ENCODE results near the gene HEYL.

The HEYL gene

DNA sequence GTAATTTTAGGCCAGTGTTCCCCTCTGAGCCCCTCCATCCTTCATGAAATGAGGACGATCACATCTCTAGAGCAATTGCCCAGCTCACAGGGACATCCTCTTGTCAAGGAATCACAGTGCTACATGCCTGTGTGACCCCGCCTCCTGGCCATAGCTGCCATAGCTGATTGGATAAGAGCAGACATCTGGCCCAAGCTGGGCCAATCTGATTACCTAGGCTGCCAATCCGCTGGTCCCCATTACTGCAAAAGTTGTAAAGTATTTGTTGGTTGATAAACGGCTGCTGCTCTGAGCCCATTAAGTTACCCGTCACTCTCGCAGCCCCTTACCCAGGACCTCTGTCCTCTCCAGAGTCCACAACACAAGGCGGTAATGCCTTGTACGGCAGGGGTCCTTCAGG lies 24.1 kb upstream of the HEYL start:
- DNase-seq: no peak

DNA sequence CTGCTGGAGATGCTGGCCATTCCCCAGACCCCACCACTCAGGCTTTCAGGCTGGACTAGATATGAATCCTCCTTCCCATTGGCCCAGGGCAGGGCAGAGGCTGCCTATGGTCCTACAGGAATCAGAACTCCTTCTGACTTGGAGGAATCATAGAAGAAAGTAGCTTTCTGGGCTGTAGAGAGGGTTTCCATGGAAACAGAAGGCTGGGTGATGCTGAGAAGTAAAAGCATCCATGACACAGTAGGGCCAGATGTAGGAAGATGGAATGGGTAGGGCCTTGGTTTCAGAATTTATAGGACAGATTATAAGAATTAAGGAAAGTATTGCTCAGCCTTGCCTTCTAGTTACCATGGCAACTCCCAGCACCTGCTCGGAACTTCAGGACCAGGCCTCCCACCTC lies 23.4 kb upstream of the HEYL start:
- DNase-seq: no peak

DNA sequence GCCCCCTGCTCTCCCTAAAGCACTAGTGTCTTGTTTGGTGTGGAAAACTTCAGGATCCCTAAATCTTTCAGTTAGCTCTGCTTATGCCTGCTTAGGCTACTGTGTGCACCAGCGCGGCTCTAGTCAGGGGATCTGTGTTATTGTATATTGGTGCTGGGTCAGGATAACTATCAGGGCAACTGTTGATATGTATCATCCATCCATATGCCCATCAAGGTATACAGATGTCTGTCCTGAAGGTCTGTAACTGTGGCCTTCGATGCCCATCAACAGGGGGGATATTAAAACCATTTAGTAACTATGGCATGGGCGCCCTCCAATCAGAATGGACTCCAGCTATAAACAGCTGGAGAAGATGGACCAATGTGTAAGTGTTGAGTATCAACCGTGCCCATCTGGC lies 20.1 kb upstream of the HEYL start:
- no peak for DNase-seq

DNA sequence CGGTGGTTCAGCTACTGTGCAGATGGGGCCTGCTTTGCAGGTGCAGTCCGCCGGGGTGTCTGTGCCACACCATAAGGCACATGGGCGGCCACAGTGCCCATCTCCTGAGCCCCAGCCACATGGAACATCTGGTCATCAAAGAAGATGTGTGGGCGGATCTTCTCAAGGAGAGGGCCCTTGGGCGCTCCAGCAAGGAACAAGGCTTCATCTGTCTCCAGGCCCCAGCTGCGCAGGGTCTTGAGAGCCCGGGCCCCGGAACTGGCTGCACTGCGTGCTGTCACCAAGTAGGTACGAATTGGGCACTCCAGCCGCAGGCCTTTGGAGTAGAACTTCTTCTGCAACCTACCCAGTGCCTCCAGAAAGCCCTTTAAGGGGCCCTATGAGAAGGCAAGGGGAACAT lies 19.7 kb upstream of the HEYL start:
- DNase-seq: no peak

DNA sequence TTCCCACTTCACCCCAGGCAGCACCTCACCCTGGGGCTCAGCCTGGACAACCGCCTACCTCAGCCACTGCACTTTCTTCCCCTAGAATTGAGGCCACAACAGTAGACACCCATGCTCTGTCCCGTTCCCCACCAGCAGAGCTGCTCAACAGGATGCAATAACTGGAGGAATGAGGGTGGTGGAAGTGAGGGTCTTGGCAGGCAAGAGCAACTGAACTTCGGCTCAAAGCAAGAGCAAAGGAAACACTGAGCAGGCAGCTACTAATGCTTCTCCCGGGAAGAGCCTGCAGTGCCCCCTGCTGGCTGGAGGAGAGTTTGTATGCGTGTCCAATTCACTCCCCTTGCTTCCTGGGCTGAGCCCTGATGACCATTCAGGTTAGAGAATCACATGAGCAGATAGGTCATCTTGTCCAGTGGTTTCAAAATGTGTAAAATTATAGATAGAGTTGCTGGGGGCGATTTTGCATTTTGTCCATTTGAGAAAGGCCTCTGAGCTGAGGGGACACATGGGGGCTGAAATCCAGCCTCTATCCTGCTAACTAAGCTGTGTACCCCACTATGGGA lies 18.6 kb upstream of the HEYL start:
- peak; percentile 77 for DNase-seq

DNA sequence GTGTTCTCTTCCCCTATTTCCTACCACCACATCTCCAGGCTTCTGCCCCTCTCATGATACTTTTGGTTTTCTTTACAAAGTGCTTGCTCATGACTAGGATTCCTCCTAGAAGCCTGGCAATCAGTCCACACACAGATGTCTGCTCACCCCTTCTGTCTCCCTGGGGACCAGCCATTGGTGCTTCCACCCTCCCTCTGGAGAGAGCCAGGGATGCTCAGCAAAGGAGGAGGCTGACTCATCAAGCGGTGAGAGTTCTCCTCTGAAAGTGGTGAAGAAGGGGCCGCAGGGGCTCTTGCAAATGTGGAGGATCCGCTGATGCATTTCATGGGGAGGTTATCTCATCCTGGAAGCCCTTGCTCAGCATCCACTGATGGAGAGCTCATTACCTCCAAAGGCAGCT lies 18.0 kb upstream of the HEYL start:
- DNase-seq: no peak

DNA sequence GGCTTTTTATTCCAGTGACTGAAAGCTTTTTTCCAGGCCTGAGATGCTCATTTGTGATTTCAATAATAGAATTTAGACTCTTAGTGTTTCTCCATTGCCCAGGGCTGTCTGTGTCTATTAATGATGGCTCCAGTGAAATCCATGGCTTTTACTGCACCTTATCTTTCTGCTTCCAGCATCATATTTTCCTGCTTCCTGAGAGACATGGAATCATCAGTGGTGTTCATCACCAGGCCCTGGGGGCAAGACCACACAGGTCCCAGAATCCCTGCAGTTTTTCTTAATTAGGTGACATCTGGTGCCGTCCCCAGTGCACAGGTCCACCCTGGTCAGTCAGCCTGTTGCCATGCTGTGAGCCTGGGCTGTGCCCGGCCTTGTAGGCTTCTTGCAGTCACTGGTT lies 16.9 kb upstream of the HEYL start:
- no peak for DNase-seq

DNA sequence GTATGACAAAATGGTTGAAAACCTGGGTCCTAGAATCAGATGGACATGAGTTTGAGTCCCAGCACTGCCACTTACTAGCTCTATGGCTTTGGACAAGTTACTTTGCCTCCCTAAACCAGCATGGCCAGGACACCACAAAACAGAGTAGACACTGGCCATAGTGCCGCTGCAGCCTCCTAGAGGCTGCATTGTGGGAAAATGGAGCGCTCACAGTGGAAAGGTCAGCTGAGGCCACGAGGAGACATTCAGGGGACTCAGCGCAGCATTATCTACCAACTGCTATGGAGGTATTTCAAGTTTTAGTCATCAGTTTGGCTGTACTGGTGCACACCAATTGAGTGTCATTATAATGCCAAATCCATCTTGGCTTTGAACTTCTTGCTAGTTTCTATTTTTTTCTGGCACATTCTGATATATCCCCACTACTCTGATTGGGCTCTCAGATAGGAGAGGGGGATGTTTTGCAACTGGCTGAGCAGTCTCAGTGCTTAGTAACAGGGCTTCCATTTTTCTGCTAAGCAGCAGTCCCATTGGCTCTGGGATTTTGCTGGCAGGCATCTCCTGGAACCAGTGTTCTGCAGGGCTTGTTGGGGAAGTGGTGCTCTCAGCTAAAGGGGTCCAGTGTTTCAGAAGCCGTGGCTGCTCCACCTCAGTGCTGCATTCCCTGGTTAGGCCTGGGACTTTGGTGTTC lies 16.3 kb upstream of the HEYL start:
- no peak for DNase-seq

DNA sequence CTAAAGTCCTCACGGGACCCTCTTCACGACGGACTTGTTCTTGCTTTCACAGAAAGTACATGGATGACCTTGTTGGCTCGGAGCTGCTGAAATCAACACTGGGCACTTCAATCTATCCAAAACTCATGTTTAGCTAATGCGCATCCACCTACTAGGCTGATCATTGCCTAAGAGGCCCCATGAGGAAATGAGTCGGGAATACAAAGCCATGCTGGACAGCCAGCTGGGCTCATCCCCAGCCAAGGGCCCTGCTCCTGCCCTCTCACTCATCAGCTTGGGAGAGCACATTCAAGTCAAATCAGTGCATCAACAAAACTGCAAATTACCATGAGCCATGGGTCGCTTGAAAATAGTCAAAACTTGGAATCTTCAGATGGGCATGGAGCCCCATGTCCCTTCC lies 14.8 kb upstream of the HEYL start:
- DNase-seq: no peak

DNA sequence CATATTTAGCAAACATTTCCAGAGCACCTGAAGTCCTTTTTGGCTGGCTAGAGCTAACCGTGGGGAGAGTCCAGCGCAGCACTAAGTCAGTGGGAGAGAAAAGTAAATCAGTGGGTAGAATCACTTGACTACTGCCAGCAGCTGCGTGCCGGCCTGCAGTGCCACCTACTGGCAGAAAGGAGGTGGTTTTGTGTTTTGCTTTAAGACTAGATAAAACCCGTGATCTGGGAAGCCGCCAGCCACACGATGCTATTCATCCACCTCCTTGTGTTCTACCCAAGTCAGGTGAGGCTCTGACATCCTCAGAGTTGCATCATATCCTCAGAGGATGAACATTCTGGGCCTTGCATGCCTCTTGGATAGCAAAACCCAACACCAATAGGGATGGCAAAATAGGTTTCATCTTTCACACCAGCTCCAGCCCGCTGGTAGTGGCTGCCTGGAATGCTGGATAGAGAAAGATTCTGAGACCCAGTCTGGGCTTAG lies 14.1 kb upstream of the HEYL start:
- peak; percentile 81 for DNase-seq

DNA sequence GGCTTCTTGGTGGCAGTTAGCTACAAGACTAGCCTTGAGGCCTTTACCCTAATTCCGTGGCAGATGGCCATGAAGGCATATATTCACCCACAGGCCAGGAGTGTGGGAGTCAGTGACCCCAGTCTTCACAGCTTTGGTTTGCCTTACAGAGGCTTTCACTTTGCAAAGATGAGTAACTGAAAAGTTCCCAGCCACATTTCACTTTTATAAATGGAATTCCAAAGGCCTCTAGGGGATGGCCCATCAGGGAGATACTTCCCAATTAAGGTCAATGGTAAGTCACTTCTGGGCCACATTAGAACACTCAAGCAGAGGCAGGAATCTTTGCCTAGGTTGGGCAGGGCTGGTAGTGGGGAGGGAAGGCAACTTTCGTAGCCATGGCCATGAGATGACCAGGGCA lies 13.1 kb upstream of the HEYL start:
- no peak for DNase-seq

DNA sequence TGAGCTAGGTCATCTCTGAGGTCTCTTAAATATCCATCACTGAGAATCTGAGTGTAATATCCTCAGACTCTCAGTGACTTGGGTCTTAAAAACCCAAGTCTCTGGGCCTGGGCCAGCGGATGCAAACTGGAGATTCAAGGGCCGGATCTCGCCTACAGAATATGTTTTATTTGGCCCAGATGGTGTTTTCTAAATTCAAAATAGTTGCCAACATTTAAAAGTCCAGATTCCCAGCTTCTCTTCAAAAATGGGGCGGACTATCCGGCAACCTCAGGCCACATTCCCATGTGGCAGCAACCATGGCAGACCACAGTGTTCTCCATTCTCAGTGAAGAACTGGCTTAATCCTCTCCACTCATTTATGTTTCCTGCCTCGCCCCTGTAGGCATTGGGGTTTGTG lies 12.7 kb upstream of the HEYL start:
- no peak for DNase-seq

DNA sequence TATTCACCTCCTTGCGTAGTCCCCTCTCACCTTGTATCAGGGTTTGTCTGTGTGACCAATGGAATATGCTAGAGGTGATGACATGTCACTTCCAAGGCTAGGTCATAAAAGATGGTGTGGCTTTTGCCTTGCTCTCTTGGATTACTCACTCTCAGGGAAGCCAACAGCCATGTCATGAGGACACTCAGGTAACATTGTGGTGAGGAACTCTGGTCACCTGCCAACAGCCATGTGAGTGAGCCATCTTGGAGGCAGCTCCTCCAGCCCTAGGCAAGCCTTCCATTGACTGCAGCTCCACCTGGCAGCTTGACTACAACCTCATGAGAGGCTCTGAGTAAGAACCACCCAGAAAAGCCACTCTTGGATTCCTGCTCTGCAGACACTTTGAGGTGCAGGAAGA lies 11.0 kb upstream of the HEYL start:
- no peak for DNase-seq

DNA sequence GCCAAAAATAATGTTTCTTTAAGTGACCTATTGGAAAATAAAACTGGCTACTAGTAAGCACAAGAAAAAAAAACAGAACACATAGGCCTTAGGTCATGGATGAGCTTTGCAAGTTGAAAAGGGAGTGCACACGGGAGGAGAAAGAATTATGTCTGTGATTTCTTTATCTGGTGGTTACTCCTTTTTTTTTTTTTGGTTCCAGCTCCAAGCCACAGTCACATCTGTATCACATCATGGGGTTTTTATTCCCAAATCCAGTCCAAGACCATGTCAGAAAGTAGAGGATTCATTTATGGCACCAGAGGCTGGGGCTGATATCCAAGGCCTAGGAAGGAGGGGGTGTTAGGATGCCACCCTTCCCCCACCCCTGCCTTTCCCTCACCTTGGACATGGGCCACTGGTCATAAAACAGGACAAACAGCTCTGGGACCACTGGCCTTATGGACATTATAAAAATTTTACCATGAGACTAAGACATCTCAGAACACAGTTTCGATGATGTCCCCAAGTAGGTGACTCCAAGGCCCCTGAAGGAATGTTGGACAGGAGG lies 10.3 kb upstream of the HEYL start:
- no peak for DNase-seq

DNA sequence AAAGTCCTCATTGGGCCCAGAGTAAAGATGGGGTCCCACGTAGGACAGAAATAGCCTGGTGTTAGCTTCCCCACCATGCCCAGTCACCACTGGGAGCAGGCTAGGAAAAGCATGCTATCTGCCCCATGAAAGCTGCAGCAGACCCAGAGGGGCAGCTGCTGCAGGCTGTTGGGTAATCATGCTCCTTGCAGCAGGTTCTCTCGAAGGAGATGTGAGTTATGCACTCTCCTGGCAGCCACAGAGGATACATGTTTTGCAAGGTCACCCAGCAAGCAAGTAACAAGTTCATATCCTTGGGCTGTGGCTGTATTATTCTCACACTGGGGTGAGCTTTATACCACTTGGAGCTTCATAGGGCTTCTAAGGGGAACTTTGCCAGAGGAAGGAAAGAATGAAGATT lies 9.1 kb upstream of the HEYL start:
- no peak for DNase-seq

DNA sequence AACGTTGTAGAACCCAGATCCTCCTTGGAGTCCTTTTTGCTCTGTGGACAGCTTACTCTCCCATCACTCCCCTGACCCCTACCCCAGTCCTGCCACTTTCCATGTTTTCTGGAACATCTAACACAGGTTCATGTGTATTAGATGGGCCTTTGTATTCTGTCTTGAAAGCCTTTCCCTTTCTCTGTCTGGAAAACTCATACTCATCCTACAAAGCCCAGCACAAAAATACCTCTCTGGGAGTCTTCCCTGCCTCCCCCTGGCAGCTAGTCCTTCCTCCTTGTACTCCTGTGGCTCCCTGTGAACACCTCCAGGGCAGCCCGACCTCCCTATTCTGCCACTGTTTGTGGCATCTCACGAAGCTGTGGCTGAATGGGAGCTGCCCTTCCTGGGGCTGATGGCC lies 7.8 kb upstream of the HEYL start:
- no peak for DNase-seq

DNA sequence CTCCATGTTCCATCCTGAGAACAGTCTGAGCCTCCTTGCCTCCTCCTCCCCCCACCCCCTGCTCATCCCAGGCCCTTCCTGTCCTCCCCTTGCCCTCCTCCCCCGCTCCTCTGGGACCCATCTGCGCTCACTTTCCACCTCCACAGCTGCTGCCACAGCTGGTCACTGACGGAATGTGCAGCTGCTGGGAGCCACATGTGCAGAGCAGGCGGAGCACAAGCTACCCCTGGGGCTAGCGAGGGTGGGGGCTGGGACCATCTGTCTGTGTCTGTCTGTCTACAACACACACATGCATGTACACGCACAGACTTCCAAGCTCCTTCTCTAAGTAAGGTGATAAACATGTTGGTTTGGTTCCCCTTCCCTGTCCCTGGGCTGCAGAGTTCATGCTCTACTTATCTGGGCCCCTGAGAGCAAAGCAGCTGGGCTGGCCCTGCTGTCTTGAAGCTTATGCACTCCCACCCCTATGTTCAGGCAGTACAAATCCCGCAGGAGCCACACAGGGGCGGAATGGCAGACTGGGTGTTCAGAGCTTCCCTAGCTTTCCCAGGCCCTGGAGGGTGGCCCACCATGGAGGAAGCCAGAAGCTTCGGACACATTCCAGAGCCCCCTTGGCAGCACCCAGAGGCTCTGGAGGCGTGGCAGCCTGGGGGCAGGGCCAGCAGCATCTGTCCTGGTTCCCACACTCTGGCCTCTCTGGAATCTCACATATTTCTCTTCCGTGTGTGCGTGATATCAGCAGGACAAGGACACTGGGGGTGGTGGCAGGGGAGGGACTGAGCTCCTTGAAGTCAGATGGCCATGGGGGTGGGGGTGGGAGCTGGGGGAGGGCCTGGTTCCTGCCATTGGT lies 7.0 kb upstream of the HEYL start:
- no peak for DNase-seq

DNA sequence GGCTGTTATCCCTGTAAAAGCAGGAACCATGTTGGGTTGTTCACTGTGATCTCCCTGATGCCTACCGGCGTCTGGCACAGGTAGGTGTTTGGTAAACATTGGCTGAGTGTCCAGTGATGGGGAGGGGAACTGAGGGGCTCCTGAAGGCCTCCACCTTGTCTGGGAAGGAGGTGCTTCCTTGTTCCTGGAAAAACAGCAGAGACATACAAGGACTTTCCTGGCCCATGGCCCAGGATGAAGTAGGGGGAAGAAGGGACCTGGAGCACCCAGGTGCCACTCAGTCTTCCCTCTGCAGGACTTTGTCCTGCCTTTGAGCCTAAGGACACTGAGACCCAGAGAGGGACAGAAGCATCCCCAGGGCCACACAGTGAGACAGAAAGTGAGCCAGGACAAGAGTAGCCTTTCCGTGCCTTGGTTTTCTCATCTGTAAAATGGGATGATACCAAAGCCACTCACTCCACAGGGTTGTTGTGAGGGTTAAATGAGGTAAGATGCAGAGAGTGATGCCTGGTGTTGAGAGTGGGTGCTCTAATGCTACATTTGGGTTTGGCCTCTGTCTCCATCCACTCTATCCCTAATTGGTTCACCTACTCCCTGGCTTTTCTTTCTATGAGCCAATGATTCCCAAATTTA lies 6.1 kb upstream of the HEYL start:
- no peak for DNase-seq

DNA sequence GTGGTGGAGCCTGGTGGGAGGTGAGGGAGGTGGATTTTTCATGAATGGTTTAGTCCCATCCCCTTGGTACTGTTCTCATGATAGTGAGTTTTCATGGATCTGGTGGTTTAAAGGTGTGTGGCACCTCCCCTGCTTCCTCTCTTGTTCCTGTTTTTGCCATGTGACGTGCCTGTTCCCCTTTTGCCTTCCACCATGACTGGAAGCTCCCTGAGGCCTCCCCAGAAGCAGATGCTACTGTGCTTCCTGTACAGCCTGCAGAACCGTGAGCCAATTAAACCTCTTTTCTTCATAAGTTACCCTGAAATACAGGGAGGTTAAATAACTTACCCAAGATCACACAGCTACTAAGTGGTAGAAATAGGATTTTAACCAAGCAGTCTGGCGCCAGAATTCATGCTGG lies 4.3 kb upstream of the HEYL start:
- DNase-seq: no peak

DNA sequence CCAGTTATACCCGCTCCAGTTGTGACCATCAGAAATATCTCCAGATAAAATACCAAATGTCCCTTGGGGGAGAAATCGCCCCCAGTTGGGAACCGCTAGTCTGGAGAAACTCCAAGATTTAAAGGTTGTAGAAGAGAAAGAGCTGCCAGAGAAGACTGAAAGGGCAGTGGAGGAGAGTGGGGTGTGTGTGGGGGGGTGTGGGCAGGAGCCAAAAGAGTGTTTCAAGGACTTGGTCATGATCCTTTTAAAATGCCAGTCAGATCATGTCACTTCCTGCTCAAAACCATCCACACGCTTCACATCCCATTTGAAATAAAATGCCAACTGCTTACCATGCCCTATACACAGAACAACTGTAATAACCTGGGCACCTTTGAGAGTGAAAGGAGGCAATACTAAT lies 3.4 kb upstream of the HEYL start:
- no peak for DNase-seq

DNA sequence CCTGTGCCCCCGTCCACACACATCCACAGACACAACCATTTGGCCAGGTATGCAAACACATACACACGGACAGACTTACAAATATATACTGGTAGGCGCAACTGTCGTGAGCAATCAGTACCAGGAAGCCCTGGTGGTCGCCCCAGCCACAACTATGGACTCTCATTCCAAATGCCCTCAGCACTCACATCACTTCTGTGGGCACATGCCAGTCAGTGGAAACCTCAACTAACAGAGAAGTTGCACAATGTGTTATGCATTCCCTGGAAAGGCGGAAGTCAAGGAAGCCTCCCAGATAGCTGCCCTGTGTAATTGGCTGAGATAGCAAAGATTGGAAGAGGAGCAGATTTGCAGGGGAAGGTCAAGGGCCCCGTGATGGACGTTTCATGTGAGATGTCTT lies 1.4 kb upstream of the HEYL start:
- no peak for DNase-seq

DNA sequence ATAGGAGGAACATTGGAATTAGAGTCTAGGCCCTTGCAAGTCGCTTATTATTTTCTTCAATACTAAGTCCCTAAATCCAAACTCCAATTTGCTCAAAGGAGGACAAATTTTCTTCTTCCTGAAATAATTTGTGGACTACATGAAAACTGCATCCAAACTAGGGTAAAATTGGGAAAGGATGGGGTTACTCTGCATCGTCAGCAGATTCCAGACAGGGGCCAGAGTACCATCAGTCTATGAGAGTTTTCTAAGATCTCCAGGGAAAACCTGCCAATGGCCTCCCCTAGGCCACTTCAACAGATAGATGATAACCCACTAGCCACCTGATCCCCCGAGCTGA lies 508 bp downstream of the HEYL start:
- no peak for DNase-seq

DNA sequence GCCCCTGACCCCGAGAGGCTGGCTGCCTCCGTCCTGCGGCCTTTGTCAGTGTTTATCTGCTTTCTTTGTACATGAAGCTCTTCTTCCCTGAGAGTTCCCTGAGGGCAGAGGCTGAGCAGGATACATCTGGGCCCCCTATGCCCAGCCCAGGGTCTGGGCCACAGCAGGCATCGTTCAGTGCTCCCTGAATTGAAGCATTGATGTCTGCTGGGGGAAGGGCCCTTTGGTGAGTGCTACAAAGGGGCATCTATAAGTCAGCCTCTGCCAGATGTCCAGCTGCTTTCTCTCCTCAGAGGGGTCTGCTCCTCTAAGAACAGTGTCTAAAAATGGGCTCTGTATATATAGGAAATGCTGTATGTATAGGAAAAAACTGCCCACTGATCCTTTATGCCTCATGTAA lies 2.1 kb downstream of the HEYL start:
- no peak for DNase-seq

DNA sequence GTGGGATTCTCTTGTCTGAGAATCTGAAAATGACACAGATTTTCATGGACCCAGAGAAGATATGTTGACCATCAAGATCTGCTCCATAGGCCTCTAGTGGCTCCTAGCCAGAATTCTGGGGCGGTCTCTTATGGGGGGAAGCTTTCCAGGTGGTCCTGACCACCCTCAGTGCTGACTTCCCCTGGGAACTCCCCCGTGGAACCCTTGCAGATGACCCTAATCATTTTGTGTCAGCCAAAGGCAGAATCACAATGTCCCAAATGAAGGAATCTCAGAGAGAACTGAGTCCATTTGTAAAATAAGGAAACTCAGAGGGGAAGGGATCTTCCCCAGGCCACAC lies 3.6 kb downstream of the HEYL start:
- no peak for DNase-seq
